Activated B cell treated with CpG ODN at 0.5 μM for 24 hours (primary cell): ENCODE data around the gene FBXL12. TPM values are rescaled to one million over a fixed set of nuclear protein-coding genes. Genes with fewer than 3 reads are reported as not detected.

ENCODE experiments used
- ATAC-seq: fragments of 200-7000 bp; cut with Tn5 transposase; one replicate; pipeline ENCODE4 v1.10.0; 2021; ENCODE audit warnings: low read depth, mild to moderate bottlenecking, moderate library complexity
- CTCF ChIA-PET: fragments of 350-600 bp; sonication (Branson Sonifier 250); formaldehyde crosslinking; loops from one replicate; lab custom pipeline; 2021; ENCODE audit warnings: antibody characterized with exemption; lab: Charles Lee
- POLR2A ChIA-PET: fragments of 350-600 bp; sonication (Branson Sonifier 250); formaldehyde crosslinking; loops from one replicate; lab custom pipeline; 2021; ENCODE audit warnings: antibody characterized with exemption; lab: Charles Lee
- DNase-seq: peaks from one replicate; pipeline ENCODE4 v3.0.0; 2022
- H3K27ac Mint-ChIP-seq: one replicate; pipeline ENCODE4 v1.8.0; 2020; ENCODE audit warnings: mixed read lengths
- H3K27me3 Mint-ChIP-seq: one replicate; pipeline ENCODE4 v1.8.0; 2021; ENCODE audit warnings: mixed read lengths
- H3K36me3 Mint-ChIP-seq: one replicate; pipeline ENCODE4 v1.8.0; 2021; ENCODE audit warnings: low read depth, mixed read lengths
- H3K4me1 Mint-ChIP-seq: one replicate; pipeline ENCODE4 v1.8.0; 2021; ENCODE audit warnings: mixed read lengths
- H3K4me3 Mint-ChIP-seq: one replicate; pipeline ENCODE4 v1.8.0; 2020; ENCODE audit warnings: mild to moderate bottlenecking, mixed read lengths
- H3K9me3 Mint-ChIP-seq: one replicate; pipeline ENCODE4 v1.8.0; 2020; ENCODE audit warnings: mixed read lengths
- intact Hi-C: fragments of 100-400 bp; cut with micrococcal nuclease; formaldehyde crosslinking; loops from one replicate; pipeline ENCODE4 v1.15.1; 2024
- total RNA-seq: library from RNA; stranded (reverse); gene quantifications from 2 replicates; pipeline ENCODE4 v1.2.3, GENCODE V29; 2022
- TF ChIP-seq, protein P1 (sequence below): fragments of 200-600 bp; IDR thresholded peaks from one replicate; pipeline ENCODE4 v1.8.0; 2022; ENCODE audit warnings: antibody characterized with exemption, mild to moderate bottlenecking

FBXL12 gene
- total RNA-seq, 1 donor from 2014 or later = 41.9 TPM

DNA sequence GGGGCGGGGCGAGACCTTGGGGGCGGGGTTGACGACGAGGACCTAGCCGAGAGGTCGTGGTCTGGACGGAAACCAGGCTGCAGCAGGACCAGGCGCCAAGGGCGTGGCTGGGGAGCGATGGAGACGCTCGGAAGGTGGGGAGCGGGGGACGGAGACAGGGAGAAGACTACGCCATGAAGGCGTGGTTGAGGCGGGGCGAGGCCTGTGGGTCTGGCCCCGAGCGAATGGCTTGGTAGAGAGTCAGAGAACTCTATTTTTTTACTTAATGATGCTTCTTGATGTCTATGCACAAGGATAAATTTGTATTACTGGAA is 674 bp upstream of the FBXL12 start:
- H3K4me1 Mint-ChIP-seq = peaks cover 24% of the 10 kb centered on the region
- H3K9me3 Mint-ChIP-seq = peaks cover 3% of the 10 kb centered on the region
- H3K4me3 Mint-ChIP-seq = peak overlapping the region; percentile 94
- DNase-seq = no peak
- ATAC-seq = no peak
- intact Hi-C loops = loop anchor here (1.0 to 5.0 kb wide), 12 partner anchors 8 to 1307 kb away; partner anchors contain the start of genes CARM1, PIN1, UBL5 and ZNF121
- TF ChIP-seq, protein P1, sequence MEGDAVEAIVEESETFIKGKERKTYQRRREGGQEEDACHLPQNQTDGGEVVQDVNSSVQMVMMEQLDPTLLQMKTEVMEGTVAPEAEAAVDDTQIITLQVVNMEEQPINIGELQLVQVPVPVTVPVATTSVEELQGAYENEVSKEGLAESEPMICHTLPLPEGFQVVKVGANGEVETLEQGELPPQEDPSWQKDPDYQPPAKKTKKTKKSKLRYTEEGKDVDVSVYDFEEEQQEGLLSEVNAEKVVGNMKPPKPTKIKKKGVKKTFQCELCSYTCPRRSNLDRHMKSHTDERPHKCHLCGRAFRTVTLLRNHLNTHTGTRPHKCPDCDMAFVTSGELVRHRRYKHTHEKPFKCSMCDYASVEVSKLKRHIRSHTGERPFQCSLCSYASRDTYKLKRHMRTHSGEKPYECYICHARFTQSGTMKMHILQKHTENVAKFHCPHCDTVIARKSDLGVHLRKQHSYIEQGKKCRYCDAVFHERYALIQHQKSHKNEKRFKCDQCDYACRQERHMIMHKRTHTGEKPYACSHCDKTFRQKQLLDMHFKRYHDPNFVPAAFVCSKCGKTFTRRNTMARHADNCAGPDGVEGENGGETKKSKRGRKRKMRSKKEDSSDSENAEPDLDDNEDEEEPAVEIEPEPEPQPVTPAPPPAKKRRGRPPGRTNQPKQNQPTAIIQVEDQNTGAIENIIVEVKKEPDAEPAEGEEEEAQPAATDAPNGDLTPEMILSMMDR = no peak
- H3K27ac Mint-ChIP-seq = peak overlapping the region; percentile 92
- ChIA-PET POLR2A (interaction anchor here (0.6 to 1.9 kb wide), 13 partner anchors 8 to 1948 kb away, joined by 3 to 34 read pairs (median 7); partner anchors contain the start of genes ANGPTL6, PIN1, UBL5 and ZNF121), CTCF (no interaction called here)
- no peaks in the 10 kb centered on the region for H3K27me3 Mint-ChIP-seq
- peaks cover 31% of the 10 kb centered on the region for H3K36me3 Mint-ChIP-seq

DNA sequence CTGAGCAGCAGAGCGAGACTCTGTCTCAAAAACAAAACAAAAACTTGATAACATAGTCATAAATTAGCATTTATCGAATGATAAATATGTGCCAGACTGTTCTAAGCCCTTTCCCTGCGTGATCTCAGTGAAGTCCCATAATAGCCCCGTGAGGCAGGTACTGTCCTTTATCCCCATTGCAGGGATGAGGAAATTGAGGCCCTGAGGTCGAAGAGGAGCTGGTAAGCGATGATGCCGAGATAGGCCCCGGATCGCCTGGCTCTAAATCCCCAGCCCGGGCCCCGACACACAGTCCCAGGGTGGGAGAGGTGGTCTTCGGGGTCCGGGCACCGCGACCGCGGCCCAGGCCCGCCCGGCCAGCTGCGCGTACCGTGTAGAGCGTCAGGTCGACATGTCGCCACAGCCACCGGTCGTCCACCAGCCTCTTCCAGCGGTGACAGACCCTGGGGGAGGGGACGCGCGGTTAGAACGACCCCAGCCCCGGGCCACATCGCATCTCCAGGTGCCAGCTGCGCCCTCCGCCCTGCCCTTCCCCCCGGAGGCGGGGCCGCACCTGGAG is 625 bp downstream of the FBXL12 start:
- H3K27me3 Mint-ChIP-seq = no peaks in the 10 kb centered on the region
- peaks cover 24% of the 10 kb centered on the region for H3K4me1 Mint-ChIP-seq
- TF ChIP-seq, protein P1 = no peak
- ATAC-seq (no peak), DNase-seq (no peak)
- peak overlapping the region; percentile 92 for H3K27ac Mint-ChIP-seq
- H3K4me3 Mint-ChIP-seq = peak overlapping the region; percentile 94
- CTCF ChIA-PET = no interaction called here
- peaks cover 3% of the 10 kb centered on the region for H3K9me3 Mint-ChIP-seq
- intact Hi-C loops = loop anchor here (2.0 to 5.0 kb wide), 2 partner anchors 1053 to 1306 kb away; partner anchors contain the start of genes CARM1 and ZNF414
- peaks cover 33% of the 10 kb centered on the region for H3K36me3 Mint-ChIP-seq
- POLR2A ChIA-PET = interaction anchor here (0.7 to 1.9 kb wide), 13 partner anchors 9 to 1617 kb away, joined by 3 to 34 read pairs (median 6); partner anchors contain the start of genes ANGPTL6, PIN1, PRKCSH and UBL5

DNA sequence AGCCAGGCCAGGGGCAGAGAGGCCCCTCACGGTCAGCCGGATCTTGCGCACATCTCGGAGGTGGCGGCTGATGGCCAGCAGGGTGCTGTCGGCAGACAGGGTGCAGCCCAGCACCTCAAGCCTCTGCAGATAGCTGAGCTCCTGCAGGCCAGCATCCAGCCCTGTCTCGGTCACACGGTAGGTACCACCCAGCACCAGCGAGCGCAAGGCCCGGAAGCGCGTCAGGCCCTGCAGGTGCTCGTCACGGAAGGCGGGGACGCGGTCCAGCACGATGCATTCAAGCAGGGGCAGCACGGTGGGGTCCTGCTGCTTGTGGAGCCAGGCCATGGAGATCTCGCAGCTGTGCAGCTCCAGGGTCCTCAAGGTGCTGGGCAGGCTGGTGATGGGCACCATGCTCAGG is 7.7 kb downstream of the FBXL12 start:
- Mint-ChIP-seq H3K4me1 (no peaks in the 10 kb centered on the region), H3K27ac (no peak overlapping the region), H3K9me3 (peaks cover 3% of the 10 kb centered on the region), H3K27me3 (no peaks in the 10 kb centered on the region), H3K36me3 (peaks cover 48% of the 10 kb centered on the region), H3K4me3 (no peak overlapping the region)
- DNase-seq = no peak
- TF ChIP-seq, protein P1 = no peak
- intact Hi-C loops = no loop called here
- no peak for ATAC-seq
- CTCF ChIA-PET = no interaction called here
- POLR2A ChIA-PET = no interaction called here

DNA sequence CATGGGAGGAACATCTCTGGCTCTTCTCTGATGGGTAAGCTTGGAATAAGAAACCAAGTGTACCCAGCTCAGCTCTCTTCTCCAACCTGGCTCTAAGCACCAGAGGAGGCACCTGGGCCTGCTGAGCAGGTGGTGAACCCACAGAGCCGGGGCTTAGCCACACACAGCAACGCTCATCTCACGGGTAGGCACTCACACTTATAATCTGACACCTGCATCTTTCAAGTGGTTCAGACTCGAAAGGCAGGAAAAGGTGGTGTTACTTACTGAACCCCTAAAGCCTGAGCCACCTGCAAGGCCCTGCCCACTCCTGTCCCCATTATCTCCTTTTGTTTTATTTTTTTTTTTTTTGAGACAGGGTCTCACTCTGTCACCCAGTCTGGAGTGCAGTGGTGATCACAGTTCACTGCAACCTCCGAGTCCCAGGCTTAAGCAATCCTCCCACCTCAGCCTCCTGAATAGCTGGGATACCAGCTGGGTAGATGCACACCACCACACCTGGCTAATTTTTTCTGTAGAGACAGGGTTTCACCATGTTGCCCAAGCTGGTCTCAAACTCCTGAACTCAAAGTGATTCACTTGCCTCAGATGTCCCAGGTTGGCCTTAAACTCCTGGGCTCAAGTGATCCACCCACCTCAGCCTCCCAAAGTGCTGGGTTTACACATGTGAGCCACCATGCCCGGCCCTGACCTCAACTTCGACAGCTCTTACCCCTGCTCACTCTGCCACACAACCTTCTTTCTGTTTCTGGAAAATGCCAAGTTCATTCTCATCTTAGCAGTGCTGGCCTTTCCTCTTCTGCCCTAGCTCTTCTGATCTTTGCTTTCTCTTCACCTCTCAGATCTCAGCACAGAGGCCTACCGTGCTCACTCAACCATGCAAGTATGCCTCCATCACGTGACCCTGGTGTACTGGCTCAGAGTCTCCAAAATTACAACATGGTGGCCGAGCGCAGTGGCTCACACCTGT is 9.7 kb downstream of the FBXL12 start:
- TF ChIP-seq, protein P1 = no peak
- no peak for DNase-seq
- Mint-ChIP-seq H3K9me3 (no peaks in the 10 kb centered on the region), H3K27ac (no peak overlapping the region), H3K36me3 (peaks cover 35% of the 10 kb centered on the region), H3K4me3 (no peak overlapping the region), H3K4me1 (no peaks in the 10 kb centered on the region), H3K27me3 (no peaks in the 10 kb centered on the region)
- ChIA-PET POLR2A (interaction anchor here (0.6 kb wide), 1 partner anchor 189 kb away, joined by 3 read pairs; no protein-coding TSS in a partner anchor), CTCF (no interaction called here)
- no peak for ATAC-seq
- intact Hi-C loops = no loop called here

DNA sequence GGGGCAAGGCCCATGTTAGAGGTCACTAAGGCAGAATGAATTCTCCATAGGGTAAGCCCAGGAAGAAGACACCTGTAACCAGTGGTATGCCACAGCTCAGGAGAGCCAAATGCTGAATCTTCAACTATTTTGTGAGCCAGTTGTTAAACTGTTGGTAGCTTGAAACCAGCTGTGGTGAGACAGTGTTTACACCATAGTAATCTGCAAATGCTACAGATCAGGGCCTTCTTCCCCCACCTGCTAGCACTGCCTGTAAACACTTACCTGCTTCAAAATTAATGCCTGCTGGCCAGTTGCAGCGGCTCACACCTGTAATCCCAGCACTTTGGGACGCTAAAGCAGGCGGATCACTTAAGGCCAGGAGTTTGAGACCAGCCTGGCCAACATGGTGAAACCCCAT is 12.1 kb downstream of the FBXL12 start:
- POLR2A ChIA-PET = interaction anchor here (0.6 kb wide), 1 partner anchor 143 kb away, joined by 6 read pairs; no protein-coding TSS in a partner anchor

More for the DNA sequence above, 12.1 kb downstream of the FBXL12 start:
- ATAC-seq (no peak), DNase-seq (no peak)
- no peaks in the 10 kb centered on the region for H3K9me3 Mint-ChIP-seq
- H3K27me3 Mint-ChIP-seq = no peaks in the 10 kb centered on the region
- no peak overlapping the region for H3K4me3 Mint-ChIP-seq
- intact Hi-C loops = no loop called here
- H3K36me3 Mint-ChIP-seq = peaks cover 26% of the 10 kb centered on the region
- CTCF ChIA-PET = interaction anchor here (0.5 kb wide), 1 partner anchor 258 kb away, joined by 5 read pairs; no protein-coding TSS in a partner anchor
- no peak overlapping the region for H3K27ac Mint-ChIP-seq
- H3K4me1 Mint-ChIP-seq = no peaks in the 10 kb centered on the region
- TF ChIP-seq, protein P1 = no peak
